ENCODE measurements around the gene HIRIP3. TPM values are rescaled to one million over a fixed set of nuclear protein-coding genes. Genes with fewer than 3 reads are reported as not detected.

Gene HIRIP3
- total and polyA plus RNA-seq, 2 of the 4 experiments (the other 2 are of a cell fraction): 5.0 to 10.5 TPM

- H3K4me3 ChIP-seq (ENCODE audit: insufficient read depth, low read depth, low read length): no peak overlapping the region
- POLR2A ChIA-PET (ENCODE audit: unreplicated experiment): no interaction called here
- BruUV-seq (replicated peaks): no TSS peak
These were observed 1.4 kb downstream of the HIRIP3 start for GRCh38 chr16:29993903-29994599.

More at GRCh38 chr16:29993903-29994599, 1.4 kb downstream of the HIRIP3 start:
- Histone ChIP-seq H4K91ac (ENCODE audit: insufficient read depth, low read depth, low read length) (peak overlapping the region; percentile 47; the same call in 1 of the 2 replicates), H2AK9ac (replicated peaks; ENCODE audit: low read depth, low read length, poor library complexity) (peak overlapping the region; percentile 68), H4K8ac (ENCODE audit: low read depth in 2 of 2, low read length in 2 of 2) (peak overlapping the region; percentile 24 to 93; a peak in 2 of 4 replicates), H4K5ac (ENCODE audit: low read depth, low read length) (no peak overlapping the region), H2BK15ac (ENCODE audit: low read depth, low read length) (no peak overlapping the region), H3K9me1 (ENCODE audit: insufficient read depth, low read length) (peaks cover 5% of the 10 kb centered on the region; the same call in 1 of the 2 replicates), H3K36me3 (ENCODE audit: control insufficient read depth, insufficient read depth, low read length) (peaks cover 25% of the 10 kb centered on the region), H3K79me1 (ENCODE audit: low read depth in 1 of 2, low read length in 2 of 2) (peaks cover 11 to 39% of the 10 kb centered on the region in 2 experiments; a peak in 3 of 4 replicates), H2BK120ac (ENCODE audit: low read depth, low read length) (no peak overlapping the region), H3K18ac (ENCODE audit: low read depth, low read length) (no peak overlapping the region), H2AFZ (replicated peaks; ENCODE audit: low read length, poor library complexity) (peak overlapping the region; percentile 99), H4K20me1 (ENCODE audit: insufficient read depth, low read length) (no peaks in the 10 kb centered on the region), H3K9ac (ENCODE audit: low read depth, low read length) (no peak overlapping the region; the same call in 1 of the 2 replicates), H3K4me1 (ENCODE audit: control insufficient read depth, insufficient read depth, low read length) (peaks cover 8% of the 10 kb centered on the region), H3K14ac (replicated peaks; ENCODE audit: low read depth, low read length) (no peak overlapping the region; the same call in 1 of the 2 replicates), H3K23ac (ENCODE audit: low read depth, low read length) (peak overlapping the region; percentile 56; the same call in 1 of the 2 replicates), H3K4me2 (ENCODE audit: low read depth, low read length) (no peak overlapping the region), H2AK5ac (ENCODE audit: low read depth, low read length) (peak overlapping the region; percentile 61), H3K27me3 (ENCODE audit: control insufficient read depth, insufficient read depth, low read length) (no peaks in the 10 kb centered on the region), H3K9me3 (ENCODE audit: control insufficient read depth, insufficient read depth, low read length) (no peaks in the 10 kb centered on the region), H3K27ac (ENCODE audit: insufficient read depth, low read length) (no peak overlapping the region; the same call in 1 of the 2 replicates), H2BK5ac (ENCODE audit: low read depth, low read length, poor library complexity, severe bottlenecking) (no peak overlapping the region), H3K4ac (ENCODE audit: low read depth, low read length) (peak overlapping the region; percentile 64), H3K56ac (ENCODE audit: extremely low read depth, insufficient read depth, low read length) (no peak overlapping the region), H2BK20ac (ENCODE audit: low read depth, low read length) (no peak overlapping the region)
- intact Hi-C loops (cut with micrococcal nuclease) (loop anchor here (2.0 kb wide), 1 partner anchor 131 kb away; the partner anchor contains the start of gene CDIPT), in situ Hi-C loops (cut with MboI; ENCODE audit: low sequenced_read_pairs) (no loop called here), dilution Hi-C loops (cut with HindIII; ENCODE audit: low sequenced_read_pairs, unreplicated experiment) (no loop called here)
- 96% methylated on average over 4 of the region's 9 CpGs; no CpG with 5 or more reads in 1 of the 2 experiments for WGBS, 2 experiments (ENCODE audit: extremely low coverage in 2 of 2, insufficient read length in 1 of 2)
- CTCF ChIA-PET: interaction anchor here (0.6 kb wide), 1 partner anchor 127 kb away, joined by 3 read pairs; no protein-coding TSS in a partner anchor
- ATAC-seq (ENCODE audit: low read depth) (no peak), DNase-seq (no peak)
- TF ChIP-seq NFE2L2 (IDR thresholded peaks at IDR 0.05; ENCODE audit: low read depth, low read length): no peak
- TF ChIP-seq RFX5 (IDR thresholded peaks at IDR 0.05; ENCODE audit: low read depth, low read length): no peak
- TF ChIP-seq SMC3 (IDR thresholded peaks at IDR 0.05; ENCODE audit: low read depth, low read length): no peak
- TF ChIP-seq FOS (IDR thresholded peaks at IDR 0.05; ENCODE audit: low read depth, low read length): no peak
- no peak for TF ChIP-seq CHD1 (IDR thresholded peaks at IDR 0.05; ENCODE audit: low read depth, low read length)
- TF ChIP-seq RCOR1 (IDR thresholded peaks at IDR 0.05; ENCODE audit: insufficient replicate concordance, low read length): no peak
- TF ChIP-seq MAZ (IDR thresholded peaks at IDR 0.05; ENCODE audit: borderline replicate concordance, low read depth, low read length): no peak
- TF ChIP-seq CTCF (conservative IDR thresholded peaks at IDR 0.05; ENCODE audit: low read depth, low read length): no peak
- no peak for TF ChIP-seq ELK1 (IDR thresholded peaks at IDR 0.05; ENCODE audit: borderline replicate concordance, low read depth, low read length)
- TF ChIP-seq USF2 (IDR thresholded peaks at IDR 0.05; ENCODE audit: low read depth, low read length): no peak
- no peak for TF ChIP-seq POLR2A (IDR thresholded peaks at IDR 0.05; ENCODE audit: low read depth, low read length)
- TF ChIP-seq MAFK (IDR thresholded peaks at IDR 0.05; ENCODE audit: low read depth, low read length): no peak
